GM19468 (cell line): ENCODE results near the gene ANKRD6.

Source experiments
- ATAC-seq: cut with Tn5 transposase; IDR thresholded peaks from one replicate; pipeline ENCODE4 v1.9.1; 2021; ENCODE audit warnings: mild to moderate bottlenecking, moderate library complexity, moderate number of reproducible peaks; ENCODE audit not compliant: unreplicated experiment; ENCODE audit errors: extremely low read depth

The ANKRD6 gene

GRCh38 chr6:89679215-89680120, 246.5 kb downstream of the ANKRD6 start:
- ATAC-seq: no peak

- ATAC-seq: no peak
These were observed 247.2 kb downstream of the ANKRD6 start for GRCh38 chr6:89680150-89680549.

- no peak for ATAC-seq
These were observed 247.6 kb downstream of the ANKRD6 start for GRCh38 chr6:89680551-89680950.

GRCh38 chr6:89681983-89682564, 249.1 kb downstream of the ANKRD6 start:
- no peak for ATAC-seq

- ATAC-seq: no peak
These were observed 250.0 kb downstream of the ANKRD6 start for GRCh38 chr6:89682991-89683390.
